H1 (cell line): ENCODE measurements around the gene ERLEC1. TPM values are rescaled to one million over a fixed set of nuclear protein-coding genes. Genes with fewer than 3 reads are reported as not detected.

Experiments
- CTCF ChIA-PET: fragments of 300-600 bp; sonication (Branson Sonifier 250); formaldehyde crosslinking; loops from one replicate; lab custom pipeline; 2021; ENCODE audit not compliant: partially characterized antibody; lab: Charles Lee
- POLR2A ChIA-PET: fragments of 300-600 bp; sonication (Branson Sonifier 250); formaldehyde crosslinking; loops from one replicate; lab custom pipeline; 2021; ENCODE audit warnings: inconsistent platforms; ENCODE audit not compliant: partially characterized antibody; lab: Charles Lee
- DNase-seq, 2 experiments: peaks; one replicate each; pipeline versions ENCODE4 v3.0.0 to v3.0.0-alpha.2; 2010 to 2022; ENCODE audit warnings: low spot score in 2 of 2, low read depth in 1 of 2, mixed read lengths in 1 of 2
- FAIRE-seq: peaks from 2 replicates; lab custom pipeline; 2011; peaks lifted over from hg19 to GRCh38; lab: Jason Lieb, UNC
- H2AFZ ChIP-seq: 2 replicates; pipeline ENCODE4 v1.8.1; 2012; ENCODE audit warnings: low read length, inconsistent platforms
- H2AK5ac ChIP-seq: 2 replicates; pipeline ENCODE4 v1.6.1; 2013; ENCODE audit warnings: low read depth, low read length
- H2BK120ac ChIP-seq: replicated peaks from 2 replicates; pipeline ENCODE3; 2013; ENCODE audit warnings: low read depth, low read length, inconsistent platforms
- H2BK12ac ChIP-seq: 2 replicates; pipeline ENCODE4 v1.6.1; 2013; ENCODE audit warnings: low read depth, low read length
- H2BK15ac ChIP-seq: 2 replicates; pipeline ENCODE4 v1.6.1; 2013; ENCODE audit warnings: low read length
- H2BK20ac ChIP-seq: 2 replicates; pipeline ENCODE4 v1.6.1; 2013; ENCODE audit warnings: low read length
- H2BK5ac ChIP-seq: 2 replicates; pipeline ENCODE4 v1.6.1; 2013; ENCODE audit warnings: low read depth, low read length
- H3K14ac ChIP-seq: 2 replicates; pipeline ENCODE4 v1.6.1; 2013; ENCODE audit warnings: inconsistent platforms; ENCODE audit not compliant: insufficient read length
- H3K18ac ChIP-seq: 2 replicates; pipeline ENCODE4 v1.6.1; 2013; ENCODE audit warnings: low read length; ENCODE audit errors: extremely low read depth
- H3K23ac ChIP-seq: 2 replicates; pipeline ENCODE4 v1.6.1; 2013; ENCODE audit warnings: inconsistent platforms; ENCODE audit not compliant: insufficient read length
- H3K23me2 ChIP-seq: 2 replicates; pipeline ENCODE4 v1.6.1; 2013; ENCODE audit warnings: low read depth, low read length
- H3K27ac ChIP-seq: 2 replicates; pipeline ENCODE4 v1.6.1; 2011; ENCODE audit warnings: low read depth, low read length, inconsistent platforms
- H3K27me3 ChIP-seq, 4 experiments: replicated peaks in 1 of 4; 1 replicate in 1 of 4; 2 replicates in 3 of 4; pipeline versions ENCODE4 v1.6.1 to v1.8.1; 2011 to 2013; ENCODE audit warnings: low read length in 3 of 4, mild to moderate bottlenecking in 3 of 4, inconsistent platforms in 2 of 4, mixed read lengths in 2 of 4, moderate library complexity in 1 of 4; ENCODE audit not compliant: control insufficient read depth in 3 of 4, insufficient read depth in 3 of 4; ENCODE audit errors: extremely low read depth in 1 of 4
- H3K36me3 ChIP-seq, 4 experiments: 2 replicates each; pipeline versions ENCODE4 v1.6.1 to v1.8.1; 2011 to 2013; ENCODE audit warnings: mild to moderate bottlenecking in 4 of 4, low read length in 3 of 4, moderate library complexity in 2 of 4, control low read depth in 1 of 4, inconsistent platforms in 1 of 4; ENCODE audit not compliant: insufficient read depth in 4 of 4, control insufficient read depth in 2 of 4
- H3K4ac ChIP-seq: replicated peaks from 2 replicates; pipeline ENCODE3; 2013; ENCODE audit warnings: low read length, low read depth, mixed read lengths, inconsistent platforms; ENCODE audit not compliant: insufficient read length
- H3K4me1 ChIP-seq, 4 experiments: replicated peaks in 1 of 4; 1 replicate in 1 of 4; 2 replicates in 3 of 4; pipeline versions ENCODE4 v1.6.1 to v1.8.1; 2011 to 2013; ENCODE audit warnings: low read length in 3 of 4, inconsistent platforms in 2 of 4, mixed read lengths in 1 of 4; ENCODE audit not compliant: insufficient read depth in 4 of 4, control insufficient read depth in 3 of 4
- H3K4me2 ChIP-seq, 2 experiments: 2 replicates each; pipeline versions ENCODE4 v1.6.1 to v1.8.1; 2011 to 2013; ENCODE audit warnings: low read depth in 2 of 2, low read length in 2 of 2, control low read depth in 1 of 2, inconsistent platforms in 1 of 2, mild to moderate bottlenecking in 1 of 2; ENCODE audit not compliant: insufficient read depth in 1 of 2
- H3K4me3 ChIP-seq, 4 experiments: fragments of 200-600, 300-600 bp in 1 of 4; sonication (generic), shearing (Covaris generic), sonication (Bioruptor Twin) in 1 of 4; 2 replicates each; pipeline versions ENCODE4 v1.5.1 to v1.8.1; 2011 to 2016; ENCODE audit warnings: low read length in 4 of 4, low read depth in 3 of 4, control low read depth in 2 of 4, inconsistent platforms in 2 of 4, mild to moderate bottlenecking in 2 of 4, mixed read lengths in 1 of 4, moderate library complexity in 1 of 4; ENCODE audit not compliant: insufficient read depth in 2 of 4; ENCODE audit errors: extremely low read depth in 1 of 4
- H3K56ac ChIP-seq: replicated peaks from 2 replicates; pipeline ENCODE3; 2013; ENCODE audit warnings: low read depth, mild to moderate bottlenecking, mixed read lengths, low read length, inconsistent platforms; ENCODE audit not compliant: insufficient read length
- H3K79me1 ChIP-seq: 2 replicates; pipeline ENCODE4 v1.6.1; 2013; ENCODE audit warnings: low read depth, low read length, control low read depth
- H3K79me2 ChIP-seq, 2 experiments: 2 replicates each; pipeline versions ENCODE4 v1.6.1 to v1.8.1; 2012 to 2013; ENCODE audit warnings: low read length in 2 of 2, mild to moderate bottlenecking in 2 of 2, inconsistent platforms in 1 of 2; ENCODE audit not compliant: insufficient read depth in 2 of 2, control insufficient read depth in 1 of 2
- H3K9ac ChIP-seq, 4 experiments: replicated peaks in 1 of 4; 1 replicate in 1 of 4; 2 replicates in 3 of 4; pipeline versions ENCODE4 v1.6.1 to v1.8.1; 2011 to 2013; ENCODE audit warnings: low read depth in 3 of 4, low read length in 3 of 4, control low read depth in 2 of 4, mild to moderate bottlenecking in 2 of 4, moderate library complexity in 2 of 4, inconsistent platforms in 1 of 4; ENCODE audit errors: extremely low read depth in 1 of 4
- H3K9me3 ChIP-seq, 2 experiments: 2 replicates each; pipeline versions ENCODE4 v1.6.1 to v1.8.1; 2012 to 2013; ENCODE audit warnings: mild to moderate bottlenecking in 2 of 2, moderate library complexity in 2 of 2, control low read depth in 1 of 2, inconsistent platforms in 1 of 2, low read depth in 1 of 2, low read length in 1 of 2, mixed read lengths in 1 of 2; ENCODE audit not compliant: insufficient read depth in 2 of 2
- H4K20me1 ChIP-seq, 2 experiments: replicated peaks in 1 of 2; 2 replicates each; pipeline versions ENCODE3 to v1.8.1; 2011 to 2013; ENCODE audit warnings: inconsistent platforms in 2 of 2, low read length in 2 of 2, mild to moderate bottlenecking in 1 of 2; ENCODE audit not compliant: insufficient read depth in 2 of 2, control insufficient read depth in 1 of 2
- H4K5ac ChIP-seq: 2 replicates; pipeline ENCODE4 v1.6.1; 2013; ENCODE audit warnings: low read length, low read depth, mixed read lengths, inconsistent platforms; ENCODE audit not compliant: insufficient read length
- H4K8ac ChIP-seq: 2 replicates; pipeline ENCODE4 v1.8.0; 2013; ENCODE audit warnings: mild to moderate bottlenecking, moderate library complexity, low read length, inconsistent platforms; ENCODE audit not compliant: insufficient read depth; ENCODE audit errors: extremely low read depth
- H4K91ac ChIP-seq: replicated peaks from 2 replicates; pipeline ENCODE3; 2013; ENCODE audit warnings: low read length, mixed read lengths, inconsistent platforms; ENCODE audit not compliant: insufficient read length
- CBX8 ChIP-seq: fragments of 300-800, 300-1000 bp; sonication (generic); IDR thresholded peaks from 2 replicates; pipeline ENCODE4 v1.7.1; 2016; ENCODE audit warnings: low read depth, low read length, borderline replicate concordance
- EZH2 ChIP-seq: fragments of 200-600 bp; sonication (generic); IDR thresholded peaks from 2 replicates; pipeline ENCODE4 v1.7.1; 2012; ENCODE audit warnings: low read depth, mild to moderate bottlenecking, moderate library complexity, low read length, inconsistent platforms; ENCODE audit not compliant: severe bottlenecking
- GABPA ChIP-seq: IDR thresholded peaks from 2 replicates; pipeline ENCODE4 v1.6.1; 2011; ENCODE audit warnings: mild to moderate bottlenecking, low read length, moderate library complexity, borderline replicate concordance; ENCODE audit not compliant: insufficient read depth
- JUND ChIP-seq: IDR thresholded peaks from 2 replicates; pipeline ENCODE4 v1.6.1; 2011; ENCODE audit warnings: mild to moderate bottlenecking, improper control_type of control experiment, low read length
- NANOG ChIP-seq: IDR thresholded peaks from 2 replicates; pipeline ENCODE4 v1.6.1; 2011; ENCODE audit warnings: low read length, low read depth, mild to moderate bottlenecking, inconsistent platforms; ENCODE audit not compliant: insufficient read depth, poor library complexity, severe bottlenecking
- SAP30 ChIP-seq: fragments of 300-600 bp; sonication (generic); IDR thresholded peaks from 2 replicates; pipeline ENCODE4 v1.7.1; 2012; ENCODE audit warnings: low read length, moderate library complexity, mild to moderate bottlenecking, inconsistent platforms; ENCODE audit not compliant: insufficient read depth, insufficient replicate concordance
- SP4 ChIP-seq: IDR thresholded peaks from 2 replicates; pipeline ENCODE4 v1.6.1; 2012; ENCODE audit warnings: low read length, inconsistent platforms
- TEAD4 ChIP-seq: IDR thresholded peaks from 2 replicates; pipeline ENCODE4 v1.6.1; 2012; ENCODE audit warnings: low read depth, low read length, inconsistent platforms, mixed read lengths
- YY1 ChIP-seq: IDR thresholded peaks from 2 replicates; pipeline ENCODE4 v1.6.1; 2011; ENCODE audit warnings: low read depth, mild to moderate bottlenecking, low read length
- WGBS, 2 experiments: shearing (Covaris generic) in 1 of 2; methylation state at CpG; one replicate each; pipeline versions ENCODE4 v1.1.6 to v1.1.7; 2013 to 2015; ENCODE audit warnings: low lambda C conversion rate in 2 of 2, mixed read lengths in 2 of 2, inconsistent platforms in 1 of 2, low coverage in 1 of 2, missing lambda C conversion rate in 1 of 2; ENCODE audit not compliant: insufficient replicate concordance in 2 of 2, insufficient coverage in 1 of 2, insufficient read length in 1 of 2; ENCODE audit errors: extremely low coverage in 1 of 2, missing lambda C conversion rate in 1 of 2; 5-methylcytosine and 5-hydroxymethylcytosine counted together
- polyA plus RNA-seq, 7 experiments: library from polyadenylated mRNA; depleted of rRNA in 3 of 7; stranded (reverse) in 5 of 7; unstranded in 2 of 7; fragments of >200 nt in 5 of 7; fragments of 200-250 nt in 2 of 7; gene quantifications; 1 replicate in 5 of 7; 2 replicates in 1 of 7; 4 replicates in 1 of 7; pipeline versions ENCODE4 v1.2.1 to v1.2.3, GENCODE V29; 2011 to 2013; ENCODE audit warnings: missing spikeins in 2 of 7, mixed read lengths in 2 of 7
- total RNA-seq: library from RNA; stranded (reverse); fragmentation: NEBNext Ultra II Directional; extraction: Animal tissue kit (Norgen Biotek cat#: 25700); gene quantifications from 2 replicates; pipeline ENCODE4 v1.2.1, GENCODE V29; 2021
- TF ChIP-seq, protein P1 (sequence below): IDR thresholded peaks from 2 replicates; pipeline ENCODE4 v1.6.1; 2012; ENCODE audit warnings: low read length, inconsistent platforms
- TF ChIP-seq, protein P2 (sequence below): IDR thresholded peaks from 2 replicates; pipeline ENCODE4 v1.6.1; 2012; ENCODE audit warnings: inconsistent platforms

Gene ERLEC1
- total and polyA plus RNA-seq, 2 of the 8 experiments (the other 6 are each of a cell fraction or from before 2014, with no cell fraction given) = 12.9 to 26.7 TPM

DNA sequence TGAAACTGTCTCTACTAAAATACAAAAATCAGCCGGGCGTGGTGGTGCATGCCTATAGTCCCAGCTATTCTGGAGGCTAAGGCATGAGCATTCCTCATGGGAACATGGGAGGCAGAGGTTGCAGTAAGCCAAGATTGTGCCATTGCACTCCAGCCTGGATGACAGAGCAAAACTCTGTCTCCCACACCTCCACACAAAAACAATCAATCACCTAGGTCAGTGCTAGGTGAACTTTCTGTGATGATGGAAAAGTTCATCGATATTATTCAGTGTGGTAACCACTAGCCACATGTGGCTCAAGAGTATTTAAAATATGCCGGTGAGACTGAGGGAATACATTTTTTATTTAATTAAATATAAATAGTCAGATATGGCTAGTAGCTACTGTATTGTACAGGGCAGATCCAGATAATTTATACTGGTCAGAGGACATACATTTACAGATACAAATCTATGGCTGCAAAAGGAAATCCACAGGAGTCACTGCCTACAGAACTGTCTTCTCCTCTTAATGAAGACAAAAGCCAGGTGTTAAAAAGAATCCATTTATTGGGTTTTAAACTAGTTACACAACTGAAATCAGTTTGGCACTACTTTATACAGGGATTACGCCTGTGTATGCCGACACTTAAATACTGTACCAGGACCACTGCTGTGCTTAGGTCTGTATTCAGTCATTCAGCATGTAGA, 76.8 kb downstream of the ERLEC1 start:
- CTCF ChIA-PET = no interaction called here
- no peak overlapping the region for H3K9ac ChIP-seq
- TF ChIP-seq JUND = no peak
- no peak for TF ChIP-seq NANOG
- no peak for TF ChIP-seq YY1
- TF ChIP-seq EZH2 = no peak
- TF ChIP-seq SAP30 = no peak
- TF ChIP-seq CBX8 = no peak
- no peak for TF ChIP-seq TEAD4
- TF ChIP-seq, protein P1, sequence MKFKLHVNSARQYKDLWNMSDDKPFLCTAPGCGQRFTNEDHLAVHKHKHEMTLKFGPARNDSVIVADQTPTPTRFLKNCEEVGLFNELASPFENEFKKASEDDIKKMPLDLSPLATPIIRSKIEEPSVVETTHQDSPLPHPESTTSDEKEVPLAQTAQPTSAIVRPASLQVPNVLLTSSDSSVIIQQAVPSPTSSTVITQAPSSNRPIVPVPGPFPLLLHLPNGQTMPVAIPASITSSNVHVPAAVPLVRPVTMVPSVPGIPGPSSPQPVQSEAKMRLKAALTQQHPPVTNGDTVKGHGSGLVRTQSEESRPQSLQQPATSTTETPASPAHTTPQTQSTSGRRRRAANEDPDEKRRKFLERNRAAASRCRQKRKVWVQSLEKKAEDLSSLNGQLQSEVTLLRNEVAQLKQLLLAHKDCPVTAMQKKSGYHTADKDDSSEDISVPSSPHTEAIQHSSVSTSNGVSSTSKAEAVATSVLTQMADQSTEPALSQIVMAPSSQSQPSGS = no peak
- no peak for TF ChIP-seq SP4
- no peak for TF ChIP-seq GABPA
- TF ChIP-seq, protein P2, sequence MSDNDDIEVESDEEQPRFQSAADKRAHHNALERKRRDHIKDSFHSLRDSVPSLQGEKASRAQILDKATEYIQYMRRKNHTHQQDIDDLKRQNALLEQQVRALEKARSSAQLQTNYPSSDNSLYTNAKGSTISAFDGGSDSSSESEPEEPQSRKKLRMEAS = no peak

More for the DNA sequence above, 76.8 kb downstream of the ERLEC1 start:
- H4K20me1 ChIP-seq = peaks cover 2% of the 10 kb centered on the region in 2 experiments
- H2BK15ac ChIP-seq = no peak overlapping the region
- H2AK5ac ChIP-seq = no peak overlapping the region
- H2BK120ac ChIP-seq = no peak overlapping the region
- WGBS, 2 experiments = 94% methylated on average over 6 of the region's 6 CpGs; no CpG with 5 or more reads in 1 of the 2 experiments
- no peak for DNase-seq
- no peak overlapping the region for H4K5ac ChIP-seq
- peaks cover 7% of the 10 kb centered on the region; the same call in 1 of the 2 replicates for H3K23me2 ChIP-seq
- H3K79me1 ChIP-seq = no peaks in the 10 kb centered on the region
- no peak overlapping the region for H3K27ac ChIP-seq
- no peak overlapping the region for H4K91ac ChIP-seq
- peaks cover 3 to 33% (median 20%) of the 10 kb centered on the region in 4 experiments; a peak in 5 of 8 replicates for H3K36me3 ChIP-seq
- peaks cover 0 to 3% (median 0%) of the 10 kb centered on the region in 4 experiments; a peak in 2 of 7 replicates for H3K4me1 ChIP-seq
- H3K4me2 ChIP-seq = no peak overlapping the region
- no peaks in the 10 kb centered on the region for H3K79me2 ChIP-seq
- no peak overlapping the region for H3K14ac ChIP-seq
- no peak overlapping the region for H2BK12ac ChIP-seq
- H3K4ac ChIP-seq = no peak overlapping the region
- POLR2A ChIA-PET = no interaction called here
- no peaks in the 10 kb centered on the region for H3K9me3 ChIP-seq
- H3K23ac ChIP-seq = no peak overlapping the region
- H4K8ac ChIP-seq = no peak overlapping the region
- H3K27me3 ChIP-seq = no peaks in the 10 kb centered on the region
- H3K4me3 ChIP-seq = no peak overlapping the region
- no peak overlapping the region for H3K56ac ChIP-seq
- H3K18ac ChIP-seq = no peak overlapping the region
- no peak overlapping the region for H2BK20ac ChIP-seq
- no peak overlapping the region for H2AFZ ChIP-seq
- no peak for FAIRE-seq
- H2BK5ac ChIP-seq = no peak overlapping the region
